Dermis blood vessel endothelial cell (primary cell): ENCODE data around the gene LPCAT3. TPM values are rescaled to one million over a fixed set of nuclear protein-coding genes. Genes with fewer than 3 reads are reported as not detected.
A peak's percentile ranks its signal among the peaks of the same experiment; 100 is the strongest.

ENCODE experiments used
- DNase-seq: peaks from one replicate; pipeline ENCODE4 v3.0.0; 2010
- total RNA-seq: library from RNA; depleted of rRNA; stranded (reverse); fragments of >200 nt; gene quantifications from 2 replicates; pipeline ENCODE4 v1.2.3, GENCODE V29; 2014

Gene LPCAT3
- total RNA-seq, 1 donor from 2014 or later, result 8.0 TPM

GRCh38 chr12:6962285-6963015 is 55.8 kb downstream of the LPCAT3 start:
- DNase-seq, result no peak

- peak; percentile 74 for DNase-seq
Observed at GRCh38 chr12:6961695-6962284, 56.5 kb downstream of the LPCAT3 start.

- DNase-seq, result peak; percentile 39
Observed at GRCh38 chr12:6961278-6961694, 57.0 kb downstream of the LPCAT3 start.

- DNase-seq, result no peak
Observed at GRCh38 chr12:6960593-6961277, 57.5 kb downstream of the LPCAT3 start.

DNA sequence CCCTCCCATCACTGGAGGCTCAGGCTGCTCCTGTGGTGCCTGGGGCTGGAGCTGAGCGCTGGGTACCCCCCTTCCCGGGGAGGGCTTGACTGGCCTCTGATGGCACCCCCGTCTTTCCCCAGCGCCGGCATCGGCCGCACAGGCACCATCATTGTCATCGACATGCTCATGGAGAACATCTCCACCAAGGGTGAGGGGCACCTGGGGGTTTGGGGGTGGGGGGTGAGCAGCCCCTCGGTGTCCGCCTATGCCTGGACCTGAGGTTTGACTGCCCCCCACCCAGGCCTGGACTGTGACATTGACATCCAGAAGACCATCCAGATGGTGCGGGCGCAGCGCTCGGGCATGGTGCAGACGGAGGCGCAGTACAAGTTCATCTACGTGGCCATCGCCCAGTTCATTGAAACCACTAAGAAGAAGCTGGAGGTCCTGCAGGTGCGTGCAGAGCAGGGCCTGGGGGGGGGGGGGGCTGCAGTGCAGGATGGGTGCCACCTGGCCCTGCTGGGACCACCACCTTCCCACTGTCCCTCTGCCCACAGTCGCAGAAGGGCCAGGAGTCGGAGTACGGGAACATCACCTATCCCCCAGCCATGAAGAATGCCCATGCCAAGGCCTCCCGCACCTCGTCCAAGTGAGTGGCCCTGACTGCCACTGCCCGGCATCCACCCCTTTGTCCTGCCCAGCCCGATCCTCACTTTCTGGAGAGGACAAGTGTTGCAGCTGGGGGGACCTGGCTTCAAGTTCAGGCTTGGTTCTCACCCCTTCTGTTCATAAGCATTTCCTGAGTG is 58.3 kb downstream of the LPCAT3 start:
- no peak for DNase-seq

- peak; percentile 27 for DNase-seq
Observed at GRCh38 chr12:6959058-6959804, 59.0 kb downstream of the LPCAT3 start.

DNA sequence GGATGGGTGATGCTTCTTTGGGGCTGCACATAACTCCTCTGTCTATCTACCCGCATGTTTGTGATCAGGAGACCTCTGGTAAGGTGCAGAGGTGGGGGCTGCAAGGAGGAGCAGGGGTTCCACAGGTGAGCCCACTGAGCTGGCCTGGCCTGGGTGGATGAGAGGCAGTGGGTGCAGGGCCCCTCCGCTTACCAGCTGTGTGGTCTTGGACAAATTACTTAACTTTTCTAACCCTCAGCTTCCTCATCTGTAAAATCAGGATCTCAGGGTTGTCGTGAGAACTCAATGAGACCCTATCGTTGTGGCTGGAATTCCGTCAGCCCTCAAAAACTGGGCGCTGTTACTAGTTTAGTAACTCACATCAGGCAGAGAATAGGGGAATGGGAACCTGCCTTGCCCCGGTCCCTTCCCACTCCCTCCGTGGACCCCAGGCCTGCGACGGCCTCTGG is 59.6 kb downstream of the LPCAT3 start:
- DNase-seq, result no peak

DNA sequence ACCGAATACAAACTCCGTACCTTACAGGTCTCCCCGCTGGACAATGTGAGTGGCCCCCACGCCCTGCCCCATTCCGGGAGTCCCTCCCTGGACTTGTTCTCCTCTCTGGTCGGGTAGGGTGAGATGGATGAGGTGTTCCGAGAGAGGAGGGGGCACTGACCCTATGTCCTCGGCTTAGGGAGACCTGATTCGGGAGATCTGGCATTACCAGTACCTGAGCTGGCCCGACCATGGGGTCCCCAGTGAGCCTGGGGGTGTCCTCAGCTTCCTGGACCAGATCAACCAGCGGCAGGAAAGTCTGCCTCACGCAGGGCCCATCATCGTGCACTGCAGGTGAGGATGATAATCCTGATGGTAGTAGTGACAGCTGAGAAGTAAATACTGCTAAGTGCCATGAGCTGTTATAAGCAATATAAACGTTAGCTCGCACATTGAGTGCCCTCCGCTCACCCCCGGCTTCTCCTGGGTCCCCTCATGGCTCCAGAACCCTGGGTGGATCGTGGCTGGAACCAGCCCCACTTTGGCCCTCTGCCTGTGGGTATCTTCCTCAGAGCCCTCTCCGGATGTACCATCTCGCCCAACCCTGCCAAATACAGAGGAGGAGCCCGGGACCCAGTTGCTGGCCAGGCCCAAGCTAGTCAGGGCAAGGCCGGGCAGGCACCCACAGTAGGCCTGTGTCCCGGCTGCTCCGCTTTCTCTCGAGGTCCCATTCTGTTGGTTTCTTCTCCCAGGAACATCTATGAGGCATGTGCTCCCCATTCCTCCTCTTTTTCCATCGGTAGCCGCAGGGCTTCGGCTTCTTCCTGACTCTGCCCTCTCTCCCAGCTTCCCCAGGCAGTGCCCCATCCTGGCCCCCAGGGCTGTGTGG is 60.3 kb downstream of the LPCAT3 start:
- no peak for DNase-seq

DNA sequence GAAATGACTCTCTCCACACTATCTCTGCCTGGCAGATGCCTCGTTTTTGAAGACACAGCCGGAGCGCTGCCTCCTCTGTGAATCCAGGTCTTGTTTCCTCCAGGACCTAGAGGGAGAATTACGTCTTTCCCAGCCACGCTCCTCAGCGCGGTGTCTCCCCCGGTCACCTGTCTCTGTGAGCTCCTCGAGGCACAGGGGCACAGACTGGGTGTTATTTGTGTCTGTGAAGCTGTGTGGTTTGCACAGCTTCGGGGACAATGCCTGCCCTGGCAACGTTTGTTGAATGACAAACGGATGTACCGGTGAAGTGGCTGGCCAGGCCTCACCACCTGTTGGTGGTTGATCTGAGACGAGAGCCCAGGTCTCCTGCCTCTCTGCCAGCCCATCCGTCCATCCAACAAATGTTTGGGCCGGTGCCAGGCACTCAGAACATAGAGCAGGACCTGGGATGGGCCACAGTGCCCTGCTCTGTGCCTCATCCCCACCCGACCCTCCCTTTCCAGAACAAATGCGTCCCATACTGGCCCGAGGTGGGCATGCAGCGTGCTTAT is 61.0 kb downstream of the LPCAT3 start:
- no peak for DNase-seq

DNA sequence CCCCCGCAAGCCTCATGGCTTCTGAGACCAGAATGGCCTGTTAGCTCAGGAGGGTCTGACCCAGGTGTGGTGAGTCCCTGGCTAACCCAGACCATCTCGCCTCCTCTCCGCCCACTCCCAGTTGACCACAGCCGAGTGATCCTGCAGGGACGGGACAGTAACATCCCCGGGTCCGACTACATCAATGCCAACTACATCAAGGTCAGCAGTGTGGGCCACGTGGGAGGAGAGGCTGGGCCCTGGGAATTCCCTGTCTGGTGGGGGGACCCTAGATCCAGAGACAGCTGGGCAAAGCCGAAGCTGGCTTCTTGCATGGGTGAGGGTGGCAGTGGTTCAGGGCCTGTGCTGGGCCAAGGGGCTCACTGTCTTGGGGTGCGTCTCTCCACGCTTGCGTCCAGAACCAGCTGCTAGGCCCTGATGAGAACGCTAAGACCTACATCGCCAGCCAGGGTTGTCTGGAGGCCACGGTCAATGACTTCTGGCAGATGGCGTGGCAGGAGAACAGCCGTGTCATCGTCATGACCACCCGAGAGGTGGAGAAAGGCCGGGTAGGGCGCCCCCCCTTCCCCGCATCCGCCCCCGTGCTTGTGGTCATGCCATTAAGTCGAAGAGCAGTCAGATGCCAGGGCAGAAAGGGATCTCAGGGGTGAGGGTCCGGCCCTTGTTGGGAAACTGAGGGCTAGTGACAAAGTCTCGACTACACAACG is 62.1 kb downstream of the LPCAT3 start:
- no peak for DNase-seq

DNA sequence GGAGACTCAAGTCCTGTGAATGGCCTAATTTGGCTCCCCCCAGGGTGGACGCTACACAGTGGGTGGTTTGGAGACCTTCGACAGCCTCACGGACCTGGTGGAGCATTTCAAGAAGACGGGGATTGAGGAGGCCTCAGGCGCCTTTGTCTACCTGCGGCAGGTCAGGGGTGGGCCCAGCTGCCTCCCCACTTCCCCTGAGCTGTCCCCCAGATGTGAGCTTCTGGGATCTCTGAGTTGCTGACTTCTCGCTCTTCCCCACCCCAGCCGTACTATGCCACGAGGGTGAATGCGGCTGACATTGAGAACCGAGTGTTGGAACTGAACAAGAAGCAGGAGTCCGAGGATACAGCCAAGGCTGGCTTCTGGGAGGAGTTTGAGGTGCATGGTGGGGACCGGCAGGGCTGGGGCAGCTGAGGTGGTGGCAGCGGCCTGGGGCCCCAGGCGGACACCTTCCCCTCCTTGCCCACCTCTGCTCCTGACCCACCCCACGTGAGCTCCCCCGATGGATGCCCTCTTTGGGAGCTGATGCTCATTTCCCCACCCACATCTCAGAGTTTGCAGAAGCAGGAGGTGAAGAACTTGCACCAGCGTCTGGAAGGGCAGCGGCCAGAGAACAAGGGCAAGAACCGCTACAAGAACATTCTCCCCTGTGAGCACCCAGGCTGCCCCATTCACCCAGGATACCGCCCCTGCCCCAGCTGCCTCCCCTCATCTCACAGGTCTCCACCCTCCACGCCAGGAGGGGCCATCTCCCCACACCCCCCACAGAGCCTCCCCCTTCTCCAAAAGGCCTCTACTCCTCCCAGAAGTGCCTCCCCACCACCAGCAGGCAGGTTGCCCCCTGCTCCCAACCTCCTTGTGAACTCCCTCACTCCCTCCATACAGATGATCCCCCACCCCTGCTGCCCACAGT is 62.9 kb downstream of the LPCAT3 start:
- DNase-seq, result no peak

DNA sequence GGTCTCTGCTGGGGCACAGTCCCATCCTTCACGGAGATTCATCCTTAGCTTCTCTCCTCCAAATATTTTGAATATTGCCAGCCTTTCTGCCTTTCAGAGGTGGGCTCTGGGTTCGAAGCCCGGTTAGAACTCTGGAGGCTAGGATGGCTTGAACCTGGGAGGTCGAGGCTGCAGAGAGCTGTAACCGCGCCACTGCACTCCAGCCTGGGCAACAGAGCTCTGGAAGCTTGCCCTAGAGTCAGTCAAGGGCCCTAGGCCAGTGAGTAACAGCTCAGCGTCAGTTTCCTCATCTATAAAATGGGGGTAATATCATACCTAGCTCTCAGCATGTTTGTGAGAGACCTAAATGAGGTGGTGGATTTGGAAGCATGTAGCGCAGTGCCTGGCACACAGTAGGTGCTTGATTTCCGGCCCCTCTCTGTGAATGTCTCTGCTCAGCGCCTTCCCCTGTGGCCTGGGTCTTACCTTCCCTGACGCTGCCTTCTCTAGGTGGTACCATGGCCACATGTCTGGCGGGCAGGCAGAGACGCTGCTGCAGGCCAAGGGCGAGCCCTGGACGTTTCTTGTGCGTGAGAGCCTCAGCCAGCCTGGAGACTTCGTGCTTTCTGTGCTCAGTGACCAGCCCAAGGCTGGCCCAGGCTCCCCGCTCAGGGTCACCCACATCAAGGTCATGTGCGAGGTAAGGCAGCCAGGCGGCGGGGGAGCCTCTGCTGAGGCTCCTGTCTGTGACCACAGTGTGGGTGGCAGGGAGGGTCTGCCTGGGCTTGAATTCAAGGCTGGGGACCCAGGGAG is 63.8 kb downstream of the LPCAT3 start:
- no peak for DNase-seq

DNA sequence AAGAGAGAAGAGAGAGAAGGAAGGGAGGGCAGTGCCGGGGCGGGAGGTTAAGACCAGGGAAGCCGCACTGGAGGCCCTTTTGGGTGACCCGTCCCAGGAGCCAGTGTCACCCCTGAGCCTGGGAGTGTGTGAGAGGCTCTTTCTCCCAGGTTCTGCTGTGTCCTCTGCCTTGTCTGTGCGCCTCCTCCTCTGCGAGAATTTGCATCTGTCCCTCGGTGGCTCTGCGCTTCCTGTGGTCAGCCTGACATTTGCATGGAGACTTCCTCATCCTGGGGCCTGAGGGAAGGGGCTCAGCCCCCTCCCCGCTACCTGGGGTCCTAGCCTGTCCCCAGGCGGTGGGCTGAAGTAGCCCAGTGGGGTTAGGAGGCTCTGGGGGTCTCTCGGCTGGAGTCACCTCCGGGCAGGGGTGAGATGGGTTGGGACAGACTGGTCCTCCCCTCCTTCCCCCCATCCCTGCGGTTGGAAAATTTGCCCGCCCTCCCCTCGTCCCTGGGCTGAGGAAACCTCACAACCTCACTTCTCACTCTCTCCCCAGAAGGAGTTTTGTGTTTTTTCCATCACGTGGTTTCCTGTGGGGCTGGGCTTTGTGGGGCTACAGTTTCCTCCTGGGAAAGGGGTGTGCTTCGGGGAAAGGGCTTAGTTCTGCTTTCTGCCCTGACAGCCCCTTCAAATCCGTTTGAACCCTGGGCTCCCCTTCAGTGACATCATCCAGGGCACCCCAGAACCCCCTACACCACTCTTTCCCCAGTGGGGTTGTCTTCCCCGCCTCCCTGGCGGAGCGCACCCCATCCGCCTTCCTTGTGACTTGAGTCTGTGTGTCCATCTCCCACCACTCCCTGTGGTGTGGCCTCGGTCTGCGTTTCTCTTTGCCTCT is 64.6 kb downstream of the LPCAT3 start:
- DNase-seq, result peak; percentile 51

DNA sequence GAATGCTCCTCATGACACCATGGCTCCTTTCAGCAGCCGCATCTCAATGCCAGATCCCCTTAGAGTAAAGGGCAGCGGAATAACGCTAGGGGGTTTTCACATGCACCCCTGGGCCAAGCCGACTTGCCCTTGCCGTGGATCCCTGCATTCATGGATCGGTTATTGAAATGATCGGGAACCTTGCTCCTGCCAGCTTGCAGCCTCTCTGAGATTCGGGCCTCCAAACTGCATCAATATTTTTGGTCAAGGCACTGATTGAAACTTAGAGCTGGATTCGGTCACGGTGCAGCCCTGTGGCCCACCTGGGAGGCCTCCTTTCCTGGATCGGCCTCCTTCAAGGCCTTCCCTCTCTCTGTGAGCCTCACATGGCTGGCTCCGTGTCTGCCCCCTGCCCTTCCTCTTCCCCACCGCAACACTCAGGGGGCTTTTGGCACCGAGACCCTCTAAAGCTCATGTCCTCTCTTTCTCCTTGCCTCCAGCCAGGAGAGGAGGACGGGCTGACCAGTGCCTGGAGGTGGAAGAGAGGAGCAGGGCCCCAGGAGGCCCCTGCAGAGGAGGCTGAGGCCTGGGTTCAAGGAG is 65.3 kb downstream of the LPCAT3 start:
- no peak for DNase-seq

DNA sequence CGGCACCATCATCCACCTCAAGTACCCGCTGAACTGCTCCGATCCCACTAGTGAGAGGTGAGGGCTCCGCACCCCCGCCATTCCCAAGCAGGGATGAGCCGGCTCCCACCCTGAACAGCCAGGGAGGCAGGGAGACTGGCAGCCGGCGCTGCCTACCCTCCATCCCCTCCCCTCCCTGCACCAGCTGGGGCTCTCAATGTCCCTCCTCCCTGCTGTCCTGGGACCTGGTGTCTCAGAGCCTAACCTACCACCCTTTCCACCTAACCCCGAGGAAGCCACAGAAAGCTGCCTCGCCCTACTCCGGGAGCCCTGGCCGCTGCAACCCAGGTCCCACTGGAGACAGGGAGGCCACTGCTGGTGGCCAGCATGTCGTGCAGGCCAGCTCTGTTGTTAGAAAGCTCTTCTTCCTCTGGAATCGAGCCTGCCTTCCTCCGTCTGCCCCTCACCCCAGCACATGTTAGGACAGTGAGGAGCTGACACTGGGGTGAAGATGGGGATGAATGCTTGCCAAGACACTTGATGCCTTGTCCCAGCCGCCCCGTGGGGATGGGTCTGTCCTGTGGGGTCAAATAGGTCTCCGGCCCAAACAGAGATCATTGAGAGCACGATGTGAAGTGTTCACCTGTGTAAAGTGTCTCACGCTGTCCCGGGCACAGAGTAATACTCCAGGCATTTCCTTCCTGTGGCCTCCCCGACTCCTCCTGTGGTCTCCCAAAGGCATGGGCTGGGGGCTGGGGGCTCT is 66.0 kb downstream of the LPCAT3 start:
- no peak for DNase-seq

- no peak for DNase-seq
Observed at GRCh38 chr12:6951551-6952120, 66.6 kb downstream of the LPCAT3 start.
